T1000 (cell line): ENCODE results near the gene USP8.

ENCODE experiments used
- DNase-seq: peaks from one replicate; lab custom pipeline; 2025; ENCODE audit warnings: mixed read lengths; lab: John Stamatoyannopoulos, UW

USP8 gene

DNA sequence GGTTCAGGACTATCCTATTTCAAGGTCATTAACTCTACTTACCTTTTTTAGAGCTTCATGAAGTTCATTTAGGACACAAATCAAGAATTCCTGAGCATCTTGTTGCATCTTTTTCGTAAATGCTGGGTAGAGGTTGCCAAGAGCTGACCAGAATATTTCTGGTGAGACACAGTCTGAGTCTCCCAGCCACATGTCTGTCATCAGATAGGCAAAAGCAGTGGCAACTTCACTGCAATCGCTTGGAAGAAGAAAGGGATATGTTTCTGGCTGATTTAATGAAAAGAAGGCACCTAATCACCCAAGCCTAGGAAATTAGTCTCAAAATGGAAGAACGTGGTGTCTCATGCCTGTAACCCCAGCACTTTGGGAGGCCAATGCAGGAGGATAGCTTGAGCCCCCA lies 119.4 kb downstream of the USP8 start:
- DNase-seq, result no peak

DNA sequence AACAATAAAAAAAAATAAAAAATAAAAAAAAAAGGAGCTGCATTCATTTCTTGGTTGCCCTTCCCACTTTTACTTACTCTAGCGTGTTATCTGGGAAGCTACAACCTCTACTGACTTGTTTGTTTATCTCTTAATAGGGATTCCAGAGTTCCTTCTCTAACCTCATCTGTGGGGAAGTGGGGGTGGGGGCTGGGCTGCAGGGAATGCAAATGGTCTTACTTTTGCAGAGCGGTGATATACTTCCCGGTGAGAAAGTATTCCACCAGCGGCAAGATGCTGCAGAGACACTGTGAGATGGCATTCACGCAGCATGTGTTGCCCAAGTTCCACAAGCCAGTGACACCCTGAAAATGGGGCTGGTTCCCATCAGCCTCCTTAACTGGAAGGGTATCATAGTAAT lies 120.2 kb downstream of the USP8 start:
- no peak for DNase-seq

DNA sequence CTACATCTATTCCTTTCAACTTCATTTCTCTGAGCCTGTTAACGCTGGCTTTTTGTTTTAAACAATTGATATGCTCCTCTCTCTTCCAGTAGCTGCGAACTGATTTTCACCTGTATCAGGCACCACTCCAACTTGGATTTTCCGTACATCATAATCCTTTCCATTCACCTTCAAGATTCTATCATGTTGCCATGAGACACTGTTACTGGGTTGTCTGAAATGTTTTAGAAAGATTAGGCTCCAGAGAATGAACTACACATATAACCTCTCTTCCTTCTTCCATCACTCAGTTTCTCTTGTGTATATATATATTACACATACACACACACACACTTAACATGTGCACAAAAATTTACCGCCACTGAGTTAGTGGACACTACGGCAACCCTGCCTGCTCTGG lies 122.4 kb downstream of the USP8 start, which contains the start of gene USP50:
USP50 (minus strand) TSS at position 101 of the 400 bp plus-strand sequence. CDS start 141 bp downstream, outside the sequence.
- DNase-seq, result no peak

DNA sequence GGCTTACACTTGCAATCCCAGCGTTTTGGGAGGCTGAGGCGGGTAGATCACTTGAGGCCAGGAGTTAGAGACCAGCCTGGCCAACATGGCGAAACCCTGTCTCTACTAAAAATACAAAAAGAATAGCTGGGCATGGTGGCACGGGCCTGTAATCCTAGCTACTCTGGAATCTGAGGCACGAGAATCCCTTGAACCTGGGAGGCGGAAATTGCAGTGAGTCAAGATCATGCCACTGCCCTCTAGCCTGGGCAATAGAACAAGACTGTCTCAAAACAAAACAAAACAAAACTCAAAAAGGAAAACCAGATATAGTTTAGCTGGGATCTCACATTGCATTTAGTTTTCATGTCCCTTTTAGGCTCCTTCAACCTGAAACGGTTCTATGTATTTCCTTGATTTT lies 125.1 kb downstream of the USP8 start:
- no peak for DNase-seq

DNA sequence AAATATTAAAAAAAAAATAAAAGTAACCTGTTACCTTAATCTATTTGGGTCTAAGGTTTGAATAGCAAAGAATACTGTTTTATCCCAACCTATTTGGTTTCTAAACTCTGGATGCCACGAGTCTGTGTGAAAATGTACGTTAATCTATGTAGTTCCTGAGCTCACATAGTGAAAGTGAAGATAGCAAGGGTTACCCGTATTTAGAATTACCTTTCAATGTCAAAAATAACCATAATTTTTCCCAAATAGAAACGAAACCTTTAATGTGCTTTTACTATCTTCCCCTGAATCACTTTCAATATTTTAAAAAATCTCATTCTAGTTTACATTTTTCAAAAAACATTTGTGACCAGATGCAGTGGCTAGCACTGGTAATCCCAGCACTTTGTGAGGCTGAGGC lies 128.0 kb downstream of the USP8 start:
- no peak for DNase-seq

DNA sequence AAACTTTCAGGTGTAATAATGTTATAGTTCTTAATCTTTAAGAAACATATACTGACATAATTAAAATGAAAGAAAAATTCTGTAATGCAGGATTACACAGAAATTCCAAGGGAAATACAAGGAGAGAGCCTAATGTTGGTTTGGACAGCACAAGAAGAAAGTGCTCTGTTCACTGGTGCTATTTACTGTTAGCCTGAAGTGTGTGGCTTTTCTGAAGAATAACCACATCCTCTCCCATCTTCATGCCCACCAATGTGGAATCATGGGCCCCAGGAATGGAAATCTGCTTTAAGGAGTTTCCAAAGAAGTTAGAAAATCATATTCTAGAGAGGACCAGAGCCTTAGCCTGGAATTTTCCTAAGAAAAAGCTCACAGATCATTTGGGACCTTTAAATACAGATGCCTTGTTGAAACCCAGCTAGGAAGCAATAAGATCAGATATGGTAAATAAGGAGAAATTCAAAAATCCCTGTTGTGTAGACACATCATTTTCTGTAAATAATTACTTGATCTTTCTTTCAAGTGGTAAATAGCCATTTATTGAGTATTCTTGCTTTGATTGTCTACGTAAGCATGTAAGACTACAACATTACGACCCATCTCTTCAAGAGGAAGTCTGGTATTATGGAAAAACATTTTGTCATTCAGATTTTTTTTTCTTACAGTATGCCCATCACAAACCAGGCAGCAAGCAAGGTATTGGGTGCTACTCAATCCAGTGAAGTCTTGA lies 132.6 kb downstream of the USP8 start:
- no peak for DNase-seq

DNA sequence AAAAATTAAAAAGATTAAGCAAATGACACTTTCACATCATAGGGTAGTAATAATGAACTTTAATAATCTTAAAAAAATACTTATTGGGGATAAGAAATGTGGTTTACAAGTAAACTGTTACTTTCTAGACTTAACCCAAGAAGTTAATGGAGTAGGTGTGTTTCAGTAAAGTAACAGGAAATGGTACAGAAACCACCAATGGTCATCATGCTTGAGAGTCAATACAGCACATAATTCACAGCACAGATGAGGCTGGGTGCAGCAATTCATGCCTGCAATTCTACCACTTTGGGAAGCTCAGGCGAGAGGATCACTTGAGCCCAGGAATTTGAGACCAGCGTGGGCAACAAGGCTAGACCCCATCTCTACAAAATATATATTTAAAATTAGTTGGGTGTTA lies 133.8 kb downstream of the USP8 start:
- no peak for DNase-seq

DNA sequence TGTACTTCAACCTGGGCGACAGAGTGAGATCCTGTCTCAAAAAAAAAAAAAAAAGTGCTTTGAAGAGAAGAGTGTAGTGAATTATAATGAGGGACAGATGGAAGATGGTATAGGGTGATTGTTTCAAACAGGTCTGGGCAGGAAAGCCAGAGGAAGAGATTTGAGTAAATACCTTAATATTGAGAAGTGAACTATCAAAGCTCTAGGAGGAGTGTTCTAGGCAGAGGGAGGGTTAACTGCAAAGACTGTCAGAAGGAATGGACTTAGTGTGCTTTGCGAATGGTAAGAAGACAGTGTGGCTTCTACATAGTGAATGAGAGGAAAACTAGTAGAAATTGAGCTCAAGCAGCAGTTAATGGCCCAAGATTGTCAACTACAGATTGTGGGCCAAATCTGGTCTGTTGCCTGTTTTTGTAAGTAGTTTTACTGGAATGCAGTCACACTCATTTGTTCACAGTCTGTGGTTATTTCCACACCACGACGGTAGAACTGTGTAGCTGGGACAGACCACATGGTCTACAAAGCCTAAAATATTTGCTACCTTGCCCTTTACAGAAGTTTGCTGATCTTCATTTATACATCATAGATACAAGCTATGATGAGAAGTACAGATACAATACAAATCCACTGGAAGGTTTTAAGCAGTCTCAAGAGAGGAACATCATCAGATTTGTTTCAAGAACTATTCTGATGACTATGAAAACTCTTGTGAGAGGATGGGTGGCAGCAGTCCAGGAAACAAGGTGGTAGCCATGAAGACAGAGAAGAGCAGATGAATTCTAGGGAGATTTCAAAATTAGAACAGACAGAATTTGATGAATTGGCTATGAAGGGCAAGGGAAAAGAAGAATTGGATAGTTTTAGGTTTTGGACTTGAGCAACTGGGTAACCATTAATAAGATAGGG lies 138.8 kb downstream of the USP8 start:
- DNase-seq, result no peak

DNA sequence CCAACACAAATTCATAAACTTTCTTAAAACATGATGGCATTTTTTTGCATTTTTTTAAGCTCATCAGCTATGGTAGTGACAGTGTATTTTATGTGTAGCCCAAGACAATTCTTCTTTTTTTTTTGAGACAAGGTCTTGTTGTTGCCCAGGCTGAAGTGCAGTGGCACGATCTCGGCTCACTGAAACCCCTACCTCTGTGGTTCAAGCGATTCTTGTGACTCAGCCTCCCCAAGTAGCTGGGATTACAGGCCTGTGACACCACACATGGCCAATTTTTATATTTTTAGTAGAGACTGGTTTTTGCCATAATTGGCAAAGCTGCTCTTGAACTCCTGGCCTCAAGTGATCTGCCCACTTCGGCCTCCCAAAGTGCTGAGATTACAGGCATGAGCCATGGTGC lies 139.6 kb downstream of the USP8 start:
- no peak for DNase-seq
